ENCODE data around the gene KCNC3. TPM values are rescaled to one million over a fixed set of nuclear protein-coding genes. Genes with fewer than 3 reads are reported as not detected.

KCNC3 gene
- total RNA-seq, 1 experiment from 2014 or later, result 7.1 TPM

GRCh38 chr19:50311723-50312635 is 17.2 kb downstream of the KCNC3 start:
- DNase-seq (ENCODE audit: low spot score), result no peak

- no peak for DNase-seq (ENCODE audit: low spot score)
Observed at GRCh38 chr19:50310759-50311465, 18.3 kb downstream of the KCNC3 start.

GRCh38 chr19:50309396-50310125 is 19.6 kb downstream of the KCNC3 start:
- no peak for DNase-seq (ENCODE audit: low spot score)

GRCh38 chr19:50308991-50309390 is 20.2 kb downstream of the KCNC3 start:
- DNase-seq (ENCODE audit: low spot score), result no peak

- no peak for DNase-seq (ENCODE audit: low spot score)
Observed at GRCh38 chr19:50303558-50303957, 25.6 kb downstream of the KCNC3 start.

- DNase-seq (ENCODE audit: low spot score), result no peak
Observed at GRCh38 chr19:50301607-50301971, 27.6 kb downstream of the KCNC3 start.

GRCh38 chr19:50300814-50301606 is 28.2 kb downstream of the KCNC3 start:
- DNase-seq (ENCODE audit: low spot score), result no peak

GRCh38 chr19:50300051-50300450 is 29.1 kb downstream of the KCNC3 start:
- DNase-seq (ENCODE audit: low spot score), result no peak

- DNase-seq (ENCODE audit: low spot score), result no peak
Observed at GRCh38 chr19:50293263-50294004, 35.7 kb downstream of the KCNC3 start.

- no peak for DNase-seq (ENCODE audit: low spot score)
Observed at GRCh38 chr19:50292216-50292827, 36.9 kb downstream of the KCNC3 start.

- no peak for DNase-seq (ENCODE audit: low spot score)
Observed at GRCh38 chr19:50290775-50291174, 38.4 kb downstream of the KCNC3 start.

- no peak for DNase-seq (ENCODE audit: low spot score)
Observed at GRCh38 chr19:50290011-50290410, 39.2 kb downstream of the KCNC3 start.

GRCh38 chr19:50288954-50289353 is 40.2 kb downstream of the KCNC3 start:
- no peak for DNase-seq (ENCODE audit: low spot score)

- no peak for DNase-seq (ENCODE audit: low spot score)
Observed at GRCh38 chr19:50287331-50287730, 41.8 kb downstream of the KCNC3 start.

GRCh38 chr19:50286443-50286842 is 42.7 kb downstream of the KCNC3 start:
- no peak for DNase-seq (ENCODE audit: low spot score)

- no peak for DNase-seq (ENCODE audit: low spot score)
Observed at GRCh38 chr19:50285833-50286232, 43.3 kb downstream of the KCNC3 start.

- no peak for DNase-seq (ENCODE audit: low spot score)
Observed at GRCh38 chr19:50281491-50281890, 47.7 kb downstream of the KCNC3 start.

GRCh38 chr19:50280983-50281382 is 48.2 kb downstream of the KCNC3 start:
- no peak for DNase-seq (ENCODE audit: low spot score)

- no peak for DNase-seq (ENCODE audit: low spot score)
Observed at GRCh38 chr19:50280074-50280473, 49.1 kb downstream of the KCNC3 start.

- DNase-seq (ENCODE audit: low spot score), result no peak
Observed at GRCh38 chr19:50277966-50278580, 51.1 kb downstream of the KCNC3 start.
